H54 (cell line): ENCODE measurements around the gene TLE2.
A peak's percentile ranks its signal among the peaks of the same experiment; 100 is the strongest.

ENCODE experiments used
- DNase-seq: peaks from one replicate; pipeline ENCODE4 v3.0.0; 2011; ENCODE audit warnings: low spot score, mixed read lengths; ENCODE audit not compliant: insufficient read length
- FAIRE-seq: peaks from 3 replicates; lab custom pipeline; 2011; peaks lifted over from hg19 to GRCh38; lab: Jason Lieb, UNC
- POLR2A ChIP-seq: IDR thresholded peaks from 2 replicates; pipeline ENCODE4 v1.6.1; 2011; ENCODE audit warnings: low read depth, mild to moderate bottlenecking, low read length

TLE2 gene

GRCh38 chr19:2983351-2984214, 45.5 kb downstream of the TLE2 start:
- FAIRE-seq (no peak), DNase-seq (peak; percentile 91)
- no peak for TF ChIP-seq POLR2A

- no peak for FAIRE-seq
- DNase-seq = no peak
- no peak for TF ChIP-seq POLR2A
These were observed 46.1 kb downstream of the TLE2 start for GRCh38 chr19:2982983-2983350.

GRCh38 chr19:2982561-2982960, 46.5 kb downstream of the TLE2 start:
- no peak for TF ChIP-seq POLR2A
- FAIRE-seq (no peak), DNase-seq (no peak)

- no peak for DNase-seq
- no peak for FAIRE-seq
- TF ChIP-seq POLR2A = no peak
These were observed 47.2 kb downstream of the TLE2 start for GRCh38 chr19:2981898-2982297.

- TF ChIP-seq POLR2A = no peak
- DNase-seq (no peak), FAIRE-seq (no peak)
These were observed 50.3 kb downstream of the TLE2 start for GRCh38 chr19:2978772-2979171.

GRCh38 chr19:2978166-2978767, 50.8 kb downstream of the TLE2 start:
- DNase-seq (no peak), FAIRE-seq (no peak)
- TF ChIP-seq POLR2A = no peak

GRCh38 chr19:2977746-2978138, 51.3 kb downstream of the TLE2 start:
- no peak for TF ChIP-seq POLR2A
- FAIRE-seq = no peak

GRCh38 chr19:2977001-2977745, 51.9 kb downstream of the TLE2 start, which contains the start of gene TLE6:
TSS of gene TLE6 (plus strand) at chr19:2977564. CDS start at chr19:2978234, 670 bp downstream.
- peak; percentile 100 for DNase-seq
- no peak for FAIRE-seq
- no peak; the same call in none of the 2 replicates for TF ChIP-seq POLR2A

More at GRCh38 chr19:2977746-2978138, 51.3 kb downstream of the TLE2 start:
- no peak for DNase-seq

- no peak for FAIRE-seq
- DNase-seq = no peak
- no peak for TF ChIP-seq POLR2A
These were observed 52.5 kb downstream of the TLE2 start for GRCh38 chr19:2976609-2977000.

- no peak for FAIRE-seq
These were observed 54.6 kb downstream of the TLE2 start for GRCh38 chr19:2974342-2975041.

GRCh38 chr19:2973229-2973628, 55.9 kb downstream of the TLE2 start:
- no peak for DNase-seq
- no peak for TF ChIP-seq POLR2A
- FAIRE-seq = no peak

More at GRCh38 chr19:2974342-2975041, 54.6 kb downstream of the TLE2 start:
- DNase-seq = no peak
- no peak for TF ChIP-seq POLR2A

- no peak for TF ChIP-seq POLR2A
- DNase-seq = no peak
- FAIRE-seq = no peak
These were observed 58.8 kb downstream of the TLE2 start for GRCh38 chr19:2970201-2970835.

- FAIRE-seq = no peak
- no peak for TF ChIP-seq POLR2A
- DNase-seq = no peak
These were observed 60.0 kb downstream of the TLE2 start for GRCh38 chr19:2969104-2969504.
